ENCODE results near the gene LDAH. TPM values are rescaled to one million over a fixed set of nuclear protein-coding genes. Genes with fewer than 3 reads are reported as not detected.

The LDAH gene
- polyA plus RNA-seq, 2 of the 4 experiments (the other 2 are of a cell fraction): 29.6 to 42.4 TPM

DNA sequence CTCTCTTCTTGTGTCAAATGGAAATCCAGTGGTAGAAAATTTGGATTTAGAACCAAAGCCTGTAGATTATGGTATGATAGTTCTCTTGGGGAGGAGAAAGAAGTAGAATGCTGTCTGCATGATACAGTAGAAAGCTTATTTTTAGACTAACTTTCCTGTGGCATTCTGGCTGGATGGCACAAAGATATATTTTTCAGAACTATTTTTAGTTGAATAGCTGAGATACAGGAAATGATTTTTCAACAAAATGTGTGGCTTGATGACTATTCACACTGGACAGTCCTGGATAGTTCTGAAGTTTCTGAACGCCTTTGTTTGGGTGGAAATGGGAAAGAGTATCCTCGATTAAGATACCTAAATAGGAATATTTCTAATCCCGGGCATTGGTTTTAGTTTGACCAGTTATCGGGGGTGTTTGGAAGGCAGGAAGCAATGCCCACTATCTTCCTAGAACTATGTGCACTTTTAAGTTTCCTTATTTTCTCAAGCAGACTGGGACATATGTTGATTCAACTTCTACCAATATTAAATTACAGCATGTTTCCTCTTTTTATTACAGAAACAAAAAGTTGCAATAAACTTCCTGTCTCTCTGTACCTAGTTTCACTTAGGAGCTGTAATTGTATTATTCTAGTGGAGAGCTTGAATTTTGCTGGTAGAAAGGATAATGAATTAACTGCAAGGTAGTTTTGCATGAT lies 123.8 kb downstream of the LDAH start:
- DNase-seq (ENCODE audit: low read depth in 1 of 2, low spot score in 1 of 2) (no peak), FAIRE-seq (no peak), ATAC-seq (no peak)
- Histone ChIP-seq H3K27ac (no peak overlapping the region), H3K4me1 (no peaks in the 10 kb centered on the region), H3K9me3 (no peaks in the 10 kb centered on the region), H3K4me2 (no peak overlapping the region), H3K4me3 (no peak overlapping the region)
- POLR2A ChIA-PET: no interaction called here
- CTCF ChIA-PET: interaction anchor here (1.4 to 2.1 kb wide), 3 partner anchors 12 to 38 kb away, joined by 3 to 7 read pairs (median 3); no protein-coding TSS in a partner anchor
- WGBS (ENCODE audit: missing lambda C conversion rate): 89% methylated on average over 4 of the region's 4 CpGs
- TF ChIP-seq KDM1A (IDR thresholded peaks at IDR 0.05; ENCODE audit: low read depth) (no peak), REST (IDR thresholded peaks at IDR 0.05) (no peak), PHF8 (IDR thresholded peaks at IDR 0.05; ENCODE audit: borderline replicate concordance, low read depth) (no peak), TFCP2L1 (CRISPR knock-in tag; IDR thresholded peaks at IDR 0.05) (no peak), NPAS2 (CRISPR knock-in tag; IDR thresholded peaks at IDR 0.05; ENCODE audit: borderline replicate concordance) (no peak), ZNF302 (CRISPR knock-in tag; IDR thresholded peaks at IDR 0.05) (no peak), EHMT2 (IDR thresholded peaks at IDR 0.05; ENCODE audit: low read depth) (no peak), SMC3 (IDR thresholded peaks at IDR 0.05) (no peak)

GRCh38 chr2:20697322-20697934 lies 125.5 kb downstream of the LDAH start:
- ChIA-PET CTCF (interaction anchor here (0.8 to 2.1 kb wide), 5 partner anchors 10 to 346 kb away, joined by 3 to 7 read pairs (median 3); partner anchors contain the start of genes APOB and HS1BP3), POLR2A (no interaction called here)
- Histone ChIP-seq H3K4me2 (no peak overlapping the region), H3K27ac (no peak overlapping the region), H3K9me3 (no peaks in the 10 kb centered on the region), H3K4me1 (no peaks in the 10 kb centered on the region), H3K4me3 (no peak overlapping the region)
- FAIRE-seq: no peak
- ATAC-seq: no peak
- TF ChIP-seq KDM1A (IDR thresholded peaks at IDR 0.05; ENCODE audit: low read depth) (no peak), TP53 (CRISPR knock-in tag; IDR thresholded peaks at IDR 0.05) (no peak), CHD2 (IDR thresholded peaks at IDR 0.05; ENCODE audit: low read length, partially characterized antibody) (no peak), ZSCAN20 (CRISPR knock-in tag; IDR thresholded peaks at IDR 0.05) (no peak), RCOR1 (IDR thresholded peaks at IDR 0.05; ENCODE audit: low read depth, low read length) (no peak), REST (IDR thresholded peaks at IDR 0.05) (no peak), RFX5 (IDR thresholded peaks at IDR 0.05) (no peak), NR3C1 (IDR thresholded peaks at IDR 0.05) (no peak), EP300 (IDR thresholded peaks at IDR 0.05) (no peak), JUN (IDR thresholded peaks at IDR 0.05) (no peak)
- TF ChIP-seq, protein P1, sequence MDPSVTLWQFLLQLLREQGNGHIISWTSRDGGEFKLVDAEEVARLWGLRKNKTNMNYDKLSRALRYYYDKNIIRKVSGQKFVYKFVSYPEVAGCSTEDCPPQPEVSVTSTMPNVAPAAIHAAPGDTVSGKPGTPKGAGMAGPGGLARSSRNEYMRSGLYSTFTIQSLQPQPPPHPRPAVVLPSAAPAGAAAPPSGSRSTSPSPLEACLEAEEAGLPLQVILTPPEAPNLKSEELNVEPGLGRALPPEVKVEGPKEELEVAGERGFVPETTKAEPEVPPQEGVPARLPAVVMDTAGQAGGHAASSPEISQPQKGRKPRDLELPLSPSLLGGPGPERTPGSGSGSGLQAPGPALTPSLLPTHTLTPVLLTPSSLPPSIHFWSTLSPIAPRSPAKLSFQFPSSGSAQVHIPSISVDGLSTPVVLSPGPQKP (IDR thresholded peaks at IDR 0.05; ENCODE audit: low read depth, low read length): no peak
- TF ChIP-seq, protein P2, sequence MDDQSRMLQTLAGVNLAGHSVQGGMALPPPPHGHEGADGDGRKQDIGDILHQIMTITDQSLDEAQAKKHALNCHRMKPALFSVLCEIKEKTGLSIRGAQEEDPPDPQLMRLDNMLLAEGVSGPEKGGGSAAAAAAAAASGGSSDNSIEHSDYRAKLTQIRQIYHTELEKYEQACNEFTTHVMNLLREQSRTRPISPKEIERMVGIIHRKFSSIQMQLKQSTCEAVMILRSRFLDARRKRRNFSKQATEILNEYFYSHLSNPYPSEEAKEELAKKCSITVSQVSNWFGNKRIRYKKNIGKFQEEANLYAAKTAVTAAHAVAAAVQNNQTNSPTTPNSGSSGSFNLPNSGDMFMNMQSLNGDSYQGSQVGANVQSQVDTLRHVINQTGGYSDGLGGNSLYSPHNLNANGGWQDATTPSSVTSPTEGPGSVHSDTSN (IDR thresholded peaks at IDR 0.05): no peak
- 91% methylated on average over 2 of the region's 2 CpGs for WGBS (ENCODE audit: missing lambda C conversion rate)
- no peak for DNase-seq (ENCODE audit: low read depth in 1 of 2, low spot score in 1 of 2)

All from A549 (cell line).